Ecto neural progenitor cell (in vitro differentiated cells): ENCODE results near the gene FAM168A.

Experiments
- DNase-seq: peaks from one replicate; pipeline ENCODE4 v3.0.0-alpha.2; 2018; ENCODE audit warnings: low spot score

The FAM168A gene

DNA sequence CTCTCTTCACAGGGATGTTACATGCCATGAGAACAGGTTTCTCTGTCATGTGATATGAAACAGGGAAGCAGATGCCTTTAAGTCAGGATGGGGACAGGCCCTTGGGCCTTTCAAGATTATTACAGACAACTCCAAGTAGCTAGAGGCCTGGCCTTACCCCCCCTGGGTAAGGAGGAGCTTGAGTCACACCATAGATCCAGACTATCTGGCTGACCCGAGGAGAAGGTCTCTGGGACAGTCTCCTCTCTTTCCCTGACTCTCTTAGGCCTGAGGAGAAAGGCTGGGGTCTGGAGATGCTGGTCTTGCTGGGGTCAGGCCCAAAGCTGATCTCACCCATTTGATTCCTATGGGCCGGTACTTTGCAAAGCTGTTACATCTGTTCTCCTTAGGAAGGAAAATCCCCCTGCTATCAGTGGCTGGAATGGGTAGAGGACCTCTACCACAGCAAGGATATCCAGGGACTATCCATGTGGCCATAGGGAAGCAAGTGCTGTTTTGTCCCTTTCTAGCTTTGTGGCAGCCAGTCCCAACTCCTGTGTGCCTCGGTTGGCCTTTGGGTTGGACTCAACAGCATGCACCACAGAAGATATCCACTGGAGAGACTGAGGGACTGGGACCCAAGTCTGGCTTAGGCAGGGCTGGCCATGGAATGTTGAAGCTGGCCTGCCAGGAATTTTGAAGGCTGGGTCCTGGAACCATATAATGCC is 196.5 kb downstream of the FAM168A start:
- DNase-seq: no peak

GRCh38 chr11:73400293-73400692 is 197.6 kb downstream of the FAM168A start:
- DNase-seq: no peak

GRCh38 chr11:73399636-73400035 is 198.3 kb downstream of the FAM168A start:
- DNase-seq: no peak

- DNase-seq: peak; percentile 39
Observed at GRCh38 chr11:73399159-73399590, 198.7 kb downstream of the FAM168A start.

DNA sequence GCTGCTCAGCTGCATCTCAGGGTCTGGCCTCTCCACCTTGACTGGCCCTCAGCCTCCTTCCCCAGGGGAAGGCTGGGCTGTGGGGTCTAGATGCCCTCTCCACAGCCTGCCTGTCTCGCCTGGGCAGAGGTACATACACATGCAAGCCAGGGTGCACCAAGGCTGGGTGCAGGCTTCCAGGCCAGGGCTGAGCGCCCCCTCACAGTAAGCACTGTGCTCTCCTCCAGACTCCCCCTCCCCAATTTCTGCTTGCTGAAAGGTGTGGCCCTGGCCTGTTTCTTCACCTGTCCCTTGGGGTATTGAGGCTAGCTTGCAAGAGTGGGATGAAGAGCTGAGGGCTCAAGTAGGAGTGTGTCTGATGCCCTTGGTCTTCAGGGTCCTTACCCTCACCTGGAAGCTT is 199.2 kb downstream of the FAM168A start:
- DNase-seq: no peak

DNA sequence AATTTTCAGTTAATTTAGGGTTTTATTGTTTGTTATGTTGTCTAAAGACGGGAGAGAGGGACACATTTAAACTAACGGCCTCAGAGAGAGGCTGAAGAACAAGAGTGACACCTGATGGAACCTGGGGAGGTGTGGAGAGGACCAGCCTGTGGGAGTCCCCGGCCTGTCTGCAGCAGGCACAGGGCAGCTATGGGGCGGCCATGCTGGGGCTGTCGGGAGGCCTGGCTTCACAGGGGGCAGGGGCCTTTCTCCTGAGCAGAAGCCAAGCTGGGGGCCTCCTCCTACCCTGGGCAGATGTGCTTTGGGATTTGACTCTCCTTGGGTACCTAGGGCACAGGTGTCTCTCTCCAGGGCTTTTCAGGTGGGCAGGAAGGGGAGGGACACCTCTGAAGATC is 199.8 kb downstream of the FAM168A start:
- no peak for DNase-seq

GRCh38 chr11:73397468-73398131 is 200.3 kb downstream of the FAM168A start:
- DNase-seq: no peak

GRCh38 chr11:73396985-73397384 is 200.9 kb downstream of the FAM168A start:
- no peak for DNase-seq

GRCh38 chr11:73396251-73396930 is 201.5 kb downstream of the FAM168A start:
- no peak for DNase-seq

DNA sequence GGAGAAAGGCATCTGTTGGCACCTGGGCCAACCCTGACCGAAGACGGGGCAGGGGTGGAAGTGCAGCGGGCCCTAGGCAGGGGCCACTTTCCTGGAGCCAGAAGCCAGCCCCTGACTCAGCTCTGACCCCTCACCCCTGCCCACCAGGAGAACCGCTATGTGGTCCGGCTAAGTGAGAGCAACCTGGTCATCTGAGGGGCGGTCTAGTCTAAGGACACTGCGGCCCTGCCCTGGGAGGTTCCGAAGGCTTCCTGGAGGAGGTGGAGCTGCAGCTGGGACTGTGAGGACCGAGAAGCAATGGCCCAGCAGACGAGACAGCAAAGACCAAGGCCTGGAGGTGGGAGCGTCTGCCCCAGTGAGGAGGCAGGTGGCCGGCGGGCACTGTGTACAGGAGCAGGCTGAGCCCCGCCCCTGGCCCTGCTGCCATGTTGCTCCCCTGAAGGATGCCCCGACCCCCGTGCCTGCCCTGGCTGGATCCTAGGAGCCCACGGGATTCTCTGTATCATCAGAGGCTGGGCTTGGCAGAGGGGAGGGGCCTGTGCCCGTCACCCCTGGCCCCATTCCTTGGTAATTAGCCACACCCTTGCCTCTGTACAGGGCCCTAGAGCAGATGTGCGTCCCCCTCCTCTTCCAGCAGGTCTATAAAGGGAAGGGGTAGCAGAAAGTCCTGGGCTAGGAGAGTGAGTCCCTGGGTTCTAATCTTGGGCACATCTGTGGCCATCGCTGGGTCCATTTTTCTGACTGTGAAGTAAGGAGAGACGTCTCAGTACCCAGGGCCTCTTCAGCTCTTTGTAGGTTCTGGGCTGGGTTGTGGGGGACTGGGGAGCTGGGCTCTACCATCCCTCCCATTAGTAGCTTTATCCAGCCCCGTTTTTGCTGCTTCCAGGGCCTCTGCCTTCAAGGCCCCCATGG is 202.4 kb downstream of the FAM168A start:
- no peak for DNase-seq

DNA sequence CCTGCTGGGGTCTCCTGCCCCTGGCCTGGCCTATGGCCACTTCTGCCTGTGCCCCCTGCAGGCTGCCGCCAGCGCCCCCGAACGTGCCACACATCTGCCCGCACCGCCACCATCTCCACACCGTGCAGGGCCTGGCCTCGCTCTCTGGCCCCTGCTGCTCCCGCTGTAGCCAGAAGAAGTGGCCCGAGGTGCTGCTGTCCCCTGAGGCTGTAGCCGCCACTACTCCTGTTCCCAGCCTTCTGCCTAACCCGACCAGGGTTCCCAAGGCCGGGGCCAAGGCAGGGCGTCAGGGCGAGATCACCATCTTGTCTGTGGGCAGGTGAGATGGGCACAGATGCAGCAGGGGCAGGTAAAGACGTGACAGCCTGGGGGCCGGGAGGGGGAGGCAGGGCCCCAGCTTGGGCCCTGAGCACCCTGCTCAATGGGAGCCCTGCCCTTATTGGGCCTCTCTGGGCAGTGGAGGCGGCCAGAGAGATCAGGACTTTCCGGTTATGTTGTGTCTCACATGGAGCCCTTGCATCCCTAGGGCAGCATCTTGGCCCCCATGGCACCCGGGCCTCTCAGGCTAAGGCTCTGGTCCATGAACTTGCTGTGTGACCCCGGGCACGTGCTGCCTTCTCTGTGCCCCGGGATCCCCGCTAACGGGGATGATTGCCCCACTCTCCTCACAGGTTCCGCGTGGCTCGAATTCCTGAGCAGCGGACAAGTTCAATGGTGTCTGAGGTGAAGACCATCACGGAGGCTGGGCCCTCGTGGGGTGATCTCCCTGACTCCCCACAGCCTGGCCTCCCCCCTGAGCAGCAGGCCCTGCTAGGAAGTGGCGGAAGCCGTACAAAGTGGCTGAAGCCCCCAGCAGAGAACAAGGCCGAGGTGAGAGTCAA is 203.3 kb downstream of the FAM168A start:
- DNase-seq: no peak

DNA sequence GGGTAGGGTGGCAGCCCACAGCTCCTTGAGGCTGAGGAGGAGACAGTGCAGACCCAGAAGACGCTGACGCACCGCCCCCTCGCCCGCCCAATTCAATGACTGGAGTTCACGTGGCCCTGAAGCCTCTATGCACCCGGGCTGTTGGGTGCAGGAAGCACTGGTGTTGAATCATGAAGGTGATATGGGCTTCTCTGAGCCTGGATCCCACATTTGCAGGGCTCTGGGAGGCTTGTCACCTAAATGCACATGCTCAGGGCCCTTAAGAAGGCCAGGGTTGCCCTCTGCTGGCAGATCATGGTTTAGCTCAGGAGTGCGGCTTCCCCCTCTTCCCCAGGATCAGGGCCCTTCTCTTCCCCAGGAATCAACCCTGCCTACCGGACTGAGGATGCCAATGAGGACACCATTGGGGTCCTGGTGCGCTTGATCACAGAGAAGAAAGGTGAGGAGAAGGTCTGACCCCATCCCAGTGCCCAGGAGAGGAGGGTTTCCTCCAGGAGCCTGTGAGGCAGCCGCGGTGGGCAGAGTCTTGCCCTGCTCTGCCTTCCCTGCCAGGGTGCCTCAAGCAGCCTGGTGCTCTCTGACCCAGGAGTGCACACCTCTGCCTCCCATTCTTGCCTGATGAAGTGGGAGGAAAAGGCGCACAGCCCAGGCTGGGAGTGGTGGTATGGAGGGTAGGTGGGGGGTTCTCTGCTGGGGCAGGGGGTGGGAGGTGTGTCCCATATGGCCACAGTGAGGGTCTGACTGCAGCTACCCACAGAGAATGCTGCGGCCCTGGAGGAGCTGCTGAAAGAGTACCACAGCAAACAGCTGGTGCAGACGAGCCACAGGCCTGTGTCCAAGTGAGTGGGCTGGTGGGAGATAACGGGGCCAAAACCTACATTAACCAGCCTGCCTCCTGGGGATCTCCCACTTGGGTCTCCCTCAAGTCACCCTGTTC is 204.2 kb downstream of the FAM168A start:
- DNase-seq: peak; percentile 80

GRCh38 chr11:73393011-73393380 is 204.9 kb downstream of the FAM168A start:
- DNase-seq: no peak

DNA sequence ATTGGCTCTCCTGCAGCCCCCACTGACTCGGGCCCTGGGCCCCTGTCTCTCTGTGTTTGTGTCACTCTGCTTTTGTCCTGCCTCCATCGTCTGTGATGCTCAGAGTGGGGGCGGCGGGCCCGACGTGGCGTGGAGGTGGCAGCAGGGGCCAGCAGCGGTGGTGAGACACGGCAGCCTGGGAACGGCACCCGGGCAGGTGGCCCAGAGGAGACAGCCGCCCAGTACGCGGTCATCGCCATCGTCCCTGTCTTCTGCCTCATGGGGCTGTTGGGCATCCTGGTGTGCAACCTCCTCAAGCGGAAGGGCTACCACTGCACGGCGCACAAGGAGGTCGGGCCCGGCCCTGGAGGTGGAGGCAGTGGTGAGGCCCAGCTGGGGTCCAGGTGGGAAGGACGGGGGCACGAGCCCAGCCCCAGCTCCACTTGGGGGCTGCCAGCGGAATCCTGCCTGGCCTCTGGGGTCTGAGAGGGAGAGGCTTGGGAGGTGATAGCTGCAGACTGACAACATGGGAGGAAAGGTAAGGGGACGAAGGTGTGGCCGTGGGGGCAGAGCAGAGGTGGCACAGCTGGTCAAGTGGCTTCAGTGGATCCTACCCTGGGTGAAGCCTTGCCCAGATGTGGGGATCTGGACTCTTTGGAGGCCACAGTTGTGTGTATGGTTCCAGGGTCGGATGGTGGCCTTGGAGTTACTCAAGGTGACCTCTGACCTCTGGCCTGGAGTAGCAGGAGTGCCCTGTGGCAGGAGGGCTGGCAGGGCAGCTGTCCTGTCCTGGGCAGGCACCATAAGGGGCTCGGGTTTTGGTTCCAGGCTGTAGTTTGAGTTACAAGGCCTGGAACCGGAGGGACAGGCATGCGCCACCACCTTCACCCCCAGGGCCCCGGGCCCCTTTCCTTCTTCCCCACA is 205.6 kb downstream of the FAM168A start:
- no peak for DNase-seq

DNA sequence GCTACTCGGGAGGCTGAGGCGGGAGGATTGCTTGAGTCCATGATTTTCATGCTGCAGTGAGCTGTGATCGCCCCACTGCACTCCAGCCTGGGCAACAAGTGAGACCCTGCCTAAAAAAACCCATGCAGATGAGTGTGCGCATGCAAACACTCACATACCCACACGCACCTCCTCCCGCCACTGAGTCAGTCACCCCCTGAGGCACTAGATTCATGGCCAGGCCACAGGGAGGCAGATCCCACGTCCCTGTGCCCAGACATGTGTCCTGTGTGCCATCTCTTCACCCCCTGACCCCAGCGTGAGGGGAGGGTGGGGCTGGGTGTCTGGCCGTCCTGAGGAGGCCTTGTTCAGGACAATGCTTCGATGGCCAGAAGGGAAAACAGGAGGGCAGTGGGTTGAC is 206.2 kb downstream of the FAM168A start:
- no peak for DNase-seq

GRCh38 chr11:73390601-73391565 is 207.0 kb downstream of the FAM168A start:
- DNase-seq: no peak

DNA sequence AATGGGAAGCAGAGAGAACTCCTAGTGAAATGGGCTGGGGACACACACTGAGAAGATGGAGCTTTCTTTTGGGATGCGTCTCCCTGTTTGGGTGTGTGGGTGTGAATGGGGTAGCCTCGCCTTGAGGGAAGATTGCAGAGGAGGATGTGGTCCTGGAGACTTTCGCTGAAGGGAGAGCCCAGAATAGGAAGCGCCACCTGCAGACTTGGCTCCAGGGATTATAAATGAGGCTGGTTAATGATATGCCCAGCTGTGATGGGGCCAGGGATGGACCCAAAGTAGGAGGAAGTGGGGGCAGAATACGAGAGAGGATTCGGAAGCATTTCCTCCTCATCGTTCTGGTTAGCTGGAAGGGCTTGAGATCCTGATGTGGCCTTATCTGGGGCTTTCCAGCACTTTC is 208.0 kb downstream of the FAM168A start:
- no peak for DNase-seq

GRCh38 chr11:73389134-73389525 is 208.8 kb downstream of the FAM168A start:
- DNase-seq: no peak
